ENCODE results near the gene S100PBP.

The S100PBP gene

GRCh38 chr1:32806910-32807523 lies 10.4 kb upstream of the S100PBP start:
- no peaks in the 10 kb centered on the region for H3K27me3 ChIP-seq (replicated peaks)
- no peak for TF ChIP-seq CTCF (IDR thresholded peaks at IDR 0.05; ENCODE audit: low read depth, low read length, missing control alignments)
- H3K27ac ChIP-seq, result peak overlapping the region; percentile 20
- DNase-seq, result peak; percentile 31
- in situ Hi-C loops (cut with HindIII; ENCODE audit: low pct_ligation_motif_present, low sequenced_read_pairs), result no loop called here
- H3K4me3 ChIP-seq (ENCODE audit: low read depth, low read length), result no peak overlapping the region
- H3K36me3 ChIP-seq (replicated peaks), result peaks cover 56% of the 10 kb centered on the region

GRCh38 chr1:32808580-32808979 lies 8.9 kb upstream of the S100PBP start:
- no peak for DNase-seq
- H3K4me3 ChIP-seq (ENCODE audit: low read depth, low read length), result no peak overlapping the region
- no peak for TF ChIP-seq CTCF (IDR thresholded peaks at IDR 0.05; ENCODE audit: low read depth, low read length, missing control alignments)
- H3K27me3 ChIP-seq (replicated peaks), result no peaks in the 10 kb centered on the region
- peaks cover 46% of the 10 kb centered on the region for H3K36me3 ChIP-seq (replicated peaks)
- in situ Hi-C loops (cut with HindIII; ENCODE audit: low pct_ligation_motif_present, low sequenced_read_pairs), result no loop called here
- H3K27ac ChIP-seq, result no peak overlapping the region

DNA sequence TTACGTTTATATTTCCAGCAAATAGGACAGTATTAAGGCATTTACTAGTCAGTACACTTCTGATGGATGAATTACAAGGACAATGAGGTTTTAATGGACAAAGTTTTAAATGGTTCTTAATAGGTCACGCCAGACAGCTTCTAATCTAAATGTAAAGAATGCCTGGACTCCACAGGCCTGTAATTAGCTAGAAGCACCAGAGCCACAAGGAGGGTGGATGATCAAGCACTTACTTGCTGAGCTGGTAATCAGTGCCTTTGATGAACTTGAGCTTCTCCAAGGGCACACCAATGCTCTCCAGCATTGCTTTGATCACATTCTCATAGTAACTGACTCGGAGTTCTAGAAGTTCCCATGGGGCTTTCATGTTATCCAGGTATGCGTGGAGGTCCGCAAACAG lies 7.1 kb upstream of the S100PBP start:
- no peak for TF ChIP-seq CTCF (IDR thresholded peaks at IDR 0.05; ENCODE audit: low read depth, low read length, missing control alignments)
- Histone ChIP-seq H3K36me3 (replicated peaks) (peaks cover 46% of the 10 kb centered on the region), H3K27me3 (replicated peaks) (no peaks in the 10 kb centered on the region), H3K27ac (no peak overlapping the region), H3K4me3 (ENCODE audit: low read depth, low read length) (no peak overlapping the region)
- DNase-seq, result no peak
- in situ Hi-C loops (cut with HindIII; ENCODE audit: low pct_ligation_motif_present, low sequenced_read_pairs), result no loop called here

GRCh38 chr1:32811265-32811664 lies 6.2 kb upstream of the S100PBP start:
- no peaks in the 10 kb centered on the region for H3K27me3 ChIP-seq (replicated peaks)
- no peak for TF ChIP-seq CTCF (IDR thresholded peaks at IDR 0.05; ENCODE audit: low read depth, low read length, missing control alignments)
- H3K27ac ChIP-seq, result no peak overlapping the region
- in situ Hi-C loops (cut with HindIII; ENCODE audit: low pct_ligation_motif_present, low sequenced_read_pairs), result no loop called here
- peaks cover 37% of the 10 kb centered on the region for H3K36me3 ChIP-seq (replicated peaks)
- H3K4me3 ChIP-seq (ENCODE audit: low read depth, low read length), result no peak overlapping the region
- DNase-seq, result no peak

GRCh38 chr1:32811917-32812316 lies 5.5 kb upstream of the S100PBP start:
- H3K4me3 ChIP-seq (ENCODE audit: low read depth, low read length), result no peak overlapping the region
- H3K27ac ChIP-seq, result no peak overlapping the region
- in situ Hi-C loops (cut with HindIII; ENCODE audit: low pct_ligation_motif_present, low sequenced_read_pairs), result no loop called here
- no peaks in the 10 kb centered on the region for H3K27me3 ChIP-seq (replicated peaks)
- TF ChIP-seq CTCF (IDR thresholded peaks at IDR 0.05; ENCODE audit: low read depth, low read length, missing control alignments), result no peak
- peaks cover 31% of the 10 kb centered on the region for H3K36me3 ChIP-seq (replicated peaks)
- no peak for DNase-seq

Data from brain microvascular endothelial cell (primary cell).